Endothelial cell of umbilical vein (primary cell): Measurements from ENCODE around the gene SLC25A22. TPM values are rescaled to one million over a fixed set of nuclear protein-coding genes. Genes with fewer than 3 reads are reported as not detected.

ENCODE experiments used
- BruUV-seq: library from RNA; stranded (reverse); fragments of 400-500 nt; replicated peaks from 2 replicates; lab custom pipeline; 2021; lab: Mats Ljungman, UMichigan
- CTCF ChIA-PET: fragments of 300-600, 350-600 bp; sonication (Branson Sonifier 250); formaldehyde crosslinking; loops from one replicate; lab custom pipeline; 2021; ENCODE audit warnings: antibody characterized with exemption, inconsistent platforms; lab: Charles Lee
- POLR2A ChIA-PET: fragments of 300-600, 350-600 bp; sonication (Branson Sonifier 250); formaldehyde crosslinking; loops from one replicate; lab custom pipeline; 2021; ENCODE audit warnings: antibody characterized with exemption, inconsistent platforms; lab: Charles Lee
- DNase-seq: peaks from one replicate; pipeline ENCODE4 v3.0.0-alpha.2; 2011; ENCODE audit warnings: low read depth, low spot score
- FAIRE-seq: peaks from 2 replicates; lab custom pipeline; 2011; peaks lifted over from hg19 to GRCh38; lab: Jason Lieb, UNC
- H2AFZ ChIP-seq: 2 replicates; pipeline ENCODE4 v1.6.0; 2012; ENCODE audit warnings: low read depth, low read length, control low read depth, inconsistent platforms
- H3K27ac ChIP-seq: 2 replicates; pipeline ENCODE4 v1.5.1; 2011; ENCODE audit warnings: low read depth, mild to moderate bottlenecking, control low read depth, low read length, moderate library complexity; ENCODE audit not compliant: insufficient read depth
- H3K27me3 ChIP-seq, 2 experiments: 2 replicates each; pipeline versions ENCODE4 v1.6.0 to v1.6.1; 2011; ENCODE audit warnings: low read length in 2 of 2, mixed read lengths in 1 of 2; ENCODE audit not compliant: control insufficient read depth in 2 of 2, insufficient read depth in 2 of 2
- H3K36me3 ChIP-seq, 2 experiments: 2 replicates in 1 of 2; 3 replicates in 1 of 2; pipeline ENCODE4 v1.5.1; 2011; ENCODE audit warnings: low read length in 2 of 2, mild to moderate bottlenecking in 1 of 2, moderate library complexity in 1 of 2; ENCODE audit not compliant: control insufficient read depth in 2 of 2, insufficient read depth in 2 of 2; ENCODE audit errors: extremely low read depth in 1 of 2
- H3K4me1 ChIP-seq: 3 replicates; pipeline ENCODE4 v1.5.1; 2011; ENCODE audit warnings: mild to moderate bottlenecking, low read length; ENCODE audit not compliant: control insufficient read depth, insufficient read depth; ENCODE audit errors: extremely low read depth
- H3K4me2 ChIP-seq: 2 replicates; pipeline ENCODE4 v1.6.1; 2011; ENCODE audit warnings: low read length, control low read depth, mixed read lengths; ENCODE audit not compliant: insufficient read depth
- H3K4me3 ChIP-seq, 3 experiments: fragments of 200-600 bp in 1 of 3; sonication (generic), shearing (Covaris generic) in 1 of 3; replicated peaks in 1 of 3; 2 replicates each; pipeline ENCODE4 v1.5.1; 2011 to 2016; ENCODE audit warnings: control low read depth in 3 of 3, low read length in 3 of 3, mild to moderate bottlenecking in 2 of 3, inconsistent platforms in 1 of 3, low read depth in 1 of 3, moderate library complexity in 1 of 3; ENCODE audit not compliant: insufficient read depth in 1 of 3
- H3K79me2 ChIP-seq: 2 replicates; pipeline ENCODE4 v1.6.0; 2012; ENCODE audit warnings: low read length, inconsistent platforms; ENCODE audit not compliant: control insufficient read depth, insufficient read depth
- H3K9ac ChIP-seq: replicated peaks from 2 replicates; pipeline ENCODE3; 2011; ENCODE audit warnings: low read length, control low read depth; ENCODE audit not compliant: insufficient read depth; ENCODE audit errors: extremely low read depth
- H3K9me1 ChIP-seq: replicated peaks from 3 replicates; pipeline ENCODE4 v1.6.0; 2011; ENCODE audit warnings: mild to moderate bottlenecking, low read length; ENCODE audit not compliant: control insufficient read depth, insufficient read depth; ENCODE audit errors: extremely low read depth
- H3K9me3 ChIP-seq: replicated peaks from 2 replicates; pipeline ENCODE4 v1.5.1; 2012; ENCODE audit warnings: low read length, inconsistent platforms; ENCODE audit not compliant: control insufficient read depth, insufficient read depth
- H4K20me1 ChIP-seq: replicated peaks from 2 replicates; pipeline ENCODE3; 2011; ENCODE audit warnings: mild to moderate bottlenecking, low read length; ENCODE audit not compliant: control insufficient read depth, insufficient read depth; ENCODE audit errors: extremely low read depth
- CTCF ChIP-seq, 2 donors: IDR thresholded peaks; 1 replicate in 1 of 2; 2 replicates in 1 of 2; pipeline ENCODE4 v1.5.1; 2011; ENCODE audit warnings: low read length in 2 of 2, mild to moderate bottlenecking in 2 of 2, moderate library complexity in 2 of 2, control low read depth in 1 of 2, inconsistent platforms in 1 of 2, low read depth in 1 of 2; ENCODE audit not compliant: insufficient read depth in 1 of 2; ENCODE audit errors: extremely low read depth in 1 of 2
- FOS ChIP-seq: IDR thresholded peaks from 2 replicates; pipeline ENCODE4 v1.6.1; 2011; ENCODE audit warnings: mild to moderate bottlenecking, low read length, moderate library complexity, borderline replicate concordance; ENCODE audit not compliant: insufficient read depth
- MYC ChIP-seq: IDR thresholded peaks from one replicate; pipeline ENCODE4 v1.6.1; 2011; ENCODE audit warnings: mild to moderate bottlenecking, low read depth, low read length
- POLR2A ChIP-seq: IDR thresholded peaks from 2 replicates; pipeline ENCODE4 v1.6.1; 2012; ENCODE audit warnings: low read depth, mild to moderate bottlenecking, control low read depth, low read length
- POLR2AphosphoS5 ChIP-seq: IDR thresholded peaks from 2 replicates; pipeline ENCODE4 v1.6.1; 2012; ENCODE audit warnings: low read depth, mild to moderate bottlenecking, control low read depth, low read length, moderate library complexity; ENCODE audit not compliant: insufficient read depth
- dilution Hi-C: fragments of 300-500 bp; cut with MboI; formaldehyde crosslinking; loops from one replicate; pipeline ENCODE4 v1.15.0; 2019; ENCODE audit warnings: low sequenced_read_pairs; ENCODE audit not compliant: extremely low pct_ligation_motif_present
- intact Hi-C: fragments of 100-400 bp; cut with micrococcal nuclease; formaldehyde crosslinking; loops from one replicate; pipeline ENCODE4 v1.10.0; 2022
- polyA plus RNA-seq, 4 experiments: library from polyadenylated mRNA; depleted of rRNA in 3 of 4; stranded (reverse) in 3 of 4; unstranded in 1 of 4; fragments of >200 nt; gene quantifications; 2 replicates each; pipeline versions ENCODE4 v1.2.1 to v1.2.3, GENCODE V29; 2011 to 2012; ENCODE audit warnings: missing spikeins in 1 of 4
- total RNA-seq: library from RNA; stranded (reverse); gene quantifications from 2 replicates; pipeline ENCODE4 v1.2.3, GENCODE V29; 2021

Gene SLC25A22
- total and polyA plus RNA-seq, 2 donors (not counting 3 experiments of a cell fraction or from before 2014, with no cell fraction given): 24.5 to 24.9 TPM

GRCh38 chr11:779955-780532, 18.0 kb downstream of the SLC25A22 start:
- H3K4me2 ChIP-seq: no peak overlapping the region
- no peaks in the 10 kb centered on the region for H3K9me1 ChIP-seq
- H4K20me1 ChIP-seq: no peaks in the 10 kb centered on the region
- intact Hi-C loops: no loop called here
- peaks cover 34% of the 10 kb centered on the region for H3K79me2 ChIP-seq
- no peak overlapping the region for H2AFZ ChIP-seq
- no peak overlapping the region for H3K4me3 ChIP-seq
- H3K4me1 ChIP-seq: peaks cover 19% of the 10 kb centered on the region
- H3K36me3 ChIP-seq: no peaks in the 10 kb centered on the region
- no peak overlapping the region for H3K27ac ChIP-seq
- dilution Hi-C loops: no loop called here
- DNase-seq: no peak
- H3K9ac ChIP-seq: no peak overlapping the region
- no peak for FAIRE-seq
- ChIA-PET POLR2A (no interaction called here), CTCF (no interaction called here)
- no TSS peak for BruUV-seq
- H3K27me3 ChIP-seq: no peaks in the 10 kb centered on the region
- TF ChIP-seq MYC (no peak), POLR2A (no peak), POLR2AphosphoS5 (no peak), FOS (no peak), CTCF (IDR thresholded peaks at IDR 0.05; ENCODE audit: extremely low read depth in 1 of 2, insufficient read depth in 1 of 2, low read depth in 1 of 2, low read length in 2 of 2) (no peak)
- no peaks in the 10 kb centered on the region for H3K9me3 ChIP-seq
